PFSK-1 (cell line): ENCODE data around the gene REXO2.

ENCODE experiments used
- FOXP2 ChIP-seq: optimal IDR thresholded peaks from 2 replicates; pipeline ENCODE3; 2011; ENCODE audit warnings: borderline replicate concordance, control low read depth, inconsistent platforms; ENCODE audit not compliant: insufficient read depth; ENCODE audit errors: extremely low read length, extremely low read depth
- POLR2AphosphoS5 ChIP-seq: IDR thresholded peaks from 2 replicates; pipeline ENCODE4 v1.6.1; 2012; ENCODE audit warnings: low read depth, mild to moderate bottlenecking, control low read depth, low read length, moderate library complexity
- REST ChIP-seq, 2 experiments: IDR thresholded peaks; 2 replicates each; pipeline versions ENCODE4 v1.6.1 to v1.8.0; 2011 to 2012; ENCODE audit warnings: low read depth in 2 of 2, low read length in 2 of 2, control low read depth in 1 of 2, inconsistent platforms in 1 of 2, mild to moderate bottlenecking in 1 of 2, moderate library complexity in 1 of 2; ENCODE audit not compliant: insufficient read depth in 1 of 2
- SIN3A ChIP-seq: IDR thresholded peaks from 2 replicates; pipeline ENCODE4 v1.6.1; 2012; ENCODE audit warnings: mild to moderate bottlenecking, low read length, moderate library complexity, borderline replicate concordance; ENCODE audit not compliant: insufficient read depth
- TAF1 ChIP-seq: IDR thresholded peaks from 2 replicates; pipeline ENCODE4 v1.6.1; 2012; ENCODE audit warnings: low read length, control low read depth, borderline replicate concordance; ENCODE audit not compliant: insufficient read depth

The REXO2 gene

GRCh38 chr11:114463999-114464398 is 24.7 kb downstream of the REXO2 start:
- TF ChIP-seq REST (IDR thresholded peaks at IDR 0.05; ENCODE audit: insufficient read depth in 1 of 2, low read depth in 2 of 2, low read length in 2 of 2) (no peak), POLR2AphosphoS5 (no peak), FOXP2 (no peak), TAF1 (no peak), SIN3A (no peak)

- no peak for TF ChIP-seq FOXP2
- TF ChIP-seq TAF1, result no peak
- no peak for TF ChIP-seq POLR2AphosphoS5
- no peak for TF ChIP-seq REST (IDR thresholded peaks at IDR 0.05; ENCODE audit: insufficient read depth in 1 of 2, low read depth in 2 of 2, low read length in 2 of 2)
These were observed 27.5 kb downstream of the REXO2 start for GRCh38 chr11:114466742-114467141.

- TF ChIP-seq POLR2AphosphoS5 (no peak), SIN3A (no peak), FOXP2 (no peak), TAF1 (no peak), REST (IDR thresholded peaks at IDR 0.05; ENCODE audit: insufficient read depth in 1 of 2, low read depth in 2 of 2, low read length in 2 of 2) (no peak)
These were observed 33.4 kb downstream of the REXO2 start for GRCh38 chr11:114472661-114473060.

GRCh38 chr11:114478001-114478410 is 38.7 kb downstream of the REXO2 start:
- no peak for TF ChIP-seq REST (IDR thresholded peaks at IDR 0.05; ENCODE audit: insufficient read depth in 1 of 2, low read depth in 2 of 2, low read length in 2 of 2)
- TF ChIP-seq FOXP2, result no peak
- TF ChIP-seq POLR2AphosphoS5, result no peak
- no peak for TF ChIP-seq TAF1
- TF ChIP-seq SIN3A, result no peak

GRCh38 chr11:114478768-114479167 is 39.5 kb downstream of the REXO2 start:
- TF ChIP-seq POLR2AphosphoS5 (no peak), TAF1 (no peak), FOXP2 (no peak), REST (IDR thresholded peaks at IDR 0.05; ENCODE audit: insufficient read depth in 1 of 2, low read depth in 2 of 2, low read length in 2 of 2) (no peak), SIN3A (no peak)
